ENCODE results near the gene ZNF678.
"Not testable (repeated sequence)": the region's sequence is repeated elsewhere in the genome, so short reads cannot be mapped to it uniquely, and the experiment has no call there.

The ZNF678 gene

DNA sequence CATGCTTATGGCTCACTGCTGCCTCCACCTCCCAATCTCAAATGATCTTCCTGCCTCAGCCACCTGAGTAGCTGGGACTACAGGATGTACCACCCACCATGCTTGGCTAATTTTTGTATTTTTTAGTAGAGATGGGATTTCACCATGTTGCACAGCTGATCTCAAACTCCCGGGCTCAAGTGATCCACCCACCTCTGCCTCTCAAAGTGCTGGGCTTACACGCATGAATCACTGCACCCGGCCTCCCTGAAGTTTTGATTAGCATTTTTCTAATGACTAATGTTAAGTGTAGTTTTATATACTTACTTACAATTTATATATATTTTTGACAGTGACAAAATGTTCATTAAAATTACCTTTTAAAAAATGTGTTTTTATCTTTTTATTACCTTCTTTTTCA, 41.1 kb downstream of the ZNF678 start:
- no peak for DNase-seq (ENCODE audit: low read depth)

DNA sequence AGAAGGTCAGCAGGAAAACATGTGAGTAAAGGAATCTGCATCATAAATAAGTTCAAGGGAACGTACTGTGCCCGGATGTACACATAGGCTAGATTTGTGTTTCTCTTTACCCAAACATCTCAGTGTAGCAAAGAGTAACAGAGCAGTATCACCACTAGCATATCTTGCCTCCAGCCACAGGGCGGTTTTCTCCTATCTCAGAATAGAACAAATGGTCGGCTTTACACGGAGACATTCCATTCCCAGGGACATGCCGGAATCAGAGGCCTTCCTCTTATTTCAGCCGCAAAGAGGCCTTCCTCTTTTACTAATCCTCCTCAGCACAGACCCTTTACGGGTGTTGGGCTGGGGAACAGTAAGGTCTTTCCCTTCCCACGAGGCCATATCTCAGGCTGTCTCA, 42.9 kb downstream of the ZNF678 start:
- DNase-seq (ENCODE audit: low read depth) = not testable (repeated sequence)

DNA sequence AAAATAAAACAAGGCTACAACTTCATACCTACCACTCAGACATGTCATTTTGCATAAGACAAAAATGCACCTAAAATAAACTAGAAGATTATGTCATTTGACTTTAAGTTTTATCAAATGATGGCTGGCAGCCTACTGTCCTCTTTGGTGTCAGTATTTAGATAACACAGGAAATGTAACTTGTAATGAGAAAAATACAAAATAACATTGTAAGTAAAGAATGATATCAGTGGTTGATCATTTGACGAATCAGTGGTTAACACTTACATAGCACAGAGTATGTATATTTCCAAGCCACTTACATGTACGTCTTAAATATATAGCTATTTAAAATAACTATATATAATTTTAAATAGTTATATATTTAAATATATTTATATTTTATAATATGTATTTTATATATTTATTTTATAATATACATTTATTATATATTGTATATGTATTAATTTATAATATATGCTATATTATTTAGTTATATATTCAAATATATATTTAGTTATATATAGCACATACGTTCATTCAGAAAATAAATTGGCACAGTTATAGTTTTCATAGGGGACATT, 44.1 kb downstream of the ZNF678 start:
- DNase-seq (ENCODE audit: low read depth) = no peak

DNA sequence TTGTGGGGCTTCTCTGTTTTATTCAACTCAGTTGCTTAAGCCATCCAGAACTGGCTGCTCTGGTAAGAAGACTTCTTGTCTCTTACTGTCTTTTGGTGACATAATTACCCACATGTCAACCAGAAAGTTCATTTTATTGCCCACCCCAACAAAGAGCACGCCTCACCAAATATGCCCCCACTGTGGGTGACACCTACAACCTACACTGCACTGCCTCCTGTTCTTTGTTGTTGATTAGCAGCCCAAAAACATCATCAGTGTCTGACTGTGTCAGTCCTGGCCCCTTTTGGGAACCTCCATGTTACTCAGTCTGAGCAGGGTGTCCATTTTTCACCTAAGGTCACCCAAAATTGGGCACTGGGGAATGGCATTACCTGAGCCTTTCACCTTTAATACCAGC, 49.3 kb downstream of the ZNF678 start:
- DNase-seq (ENCODE audit: low read depth) = no peak

DNA sequence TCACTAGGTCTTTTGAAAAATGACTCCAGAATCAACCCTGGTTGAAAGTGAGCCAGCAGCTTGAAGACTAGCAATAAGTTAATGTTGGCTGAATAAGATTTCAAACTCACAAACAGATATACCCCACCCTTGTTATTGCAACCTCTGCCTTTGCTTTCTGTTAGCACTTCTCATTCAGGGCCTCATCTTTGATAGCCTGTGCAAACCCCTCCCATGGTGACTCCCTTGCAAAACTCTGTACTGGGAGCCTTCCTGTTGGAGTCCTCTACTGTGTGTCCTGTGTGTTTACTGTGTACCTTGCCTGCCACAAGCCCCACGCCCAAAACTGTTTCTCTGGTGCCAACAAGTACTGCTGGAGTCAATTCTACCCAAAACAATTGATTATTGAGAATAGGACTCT, 50.2 kb downstream of the ZNF678 start:
- DNase-seq (ENCODE audit: low read depth) = no peak

DNA sequence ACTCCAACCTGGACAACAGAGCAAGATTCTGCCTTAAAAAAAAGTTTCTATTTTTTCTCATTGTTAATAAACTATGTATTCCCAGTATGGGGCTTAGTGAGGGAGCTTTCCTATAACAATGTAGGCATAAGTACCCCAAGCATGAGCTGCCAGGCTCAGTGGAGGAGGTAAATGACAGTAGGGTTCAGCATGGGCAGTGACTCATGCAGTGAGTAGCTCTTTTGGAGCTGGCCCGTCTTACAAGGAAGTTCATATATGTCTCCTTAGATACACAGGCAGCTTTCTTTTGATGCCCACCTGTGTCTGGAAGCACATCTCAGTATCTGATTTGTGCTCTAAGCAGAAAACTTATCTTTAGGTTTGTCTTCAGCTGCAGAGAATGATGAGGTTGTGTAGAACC, 57.9 kb downstream of the ZNF678 start:
- no peak for DNase-seq (ENCODE audit: low read depth)

DNA sequence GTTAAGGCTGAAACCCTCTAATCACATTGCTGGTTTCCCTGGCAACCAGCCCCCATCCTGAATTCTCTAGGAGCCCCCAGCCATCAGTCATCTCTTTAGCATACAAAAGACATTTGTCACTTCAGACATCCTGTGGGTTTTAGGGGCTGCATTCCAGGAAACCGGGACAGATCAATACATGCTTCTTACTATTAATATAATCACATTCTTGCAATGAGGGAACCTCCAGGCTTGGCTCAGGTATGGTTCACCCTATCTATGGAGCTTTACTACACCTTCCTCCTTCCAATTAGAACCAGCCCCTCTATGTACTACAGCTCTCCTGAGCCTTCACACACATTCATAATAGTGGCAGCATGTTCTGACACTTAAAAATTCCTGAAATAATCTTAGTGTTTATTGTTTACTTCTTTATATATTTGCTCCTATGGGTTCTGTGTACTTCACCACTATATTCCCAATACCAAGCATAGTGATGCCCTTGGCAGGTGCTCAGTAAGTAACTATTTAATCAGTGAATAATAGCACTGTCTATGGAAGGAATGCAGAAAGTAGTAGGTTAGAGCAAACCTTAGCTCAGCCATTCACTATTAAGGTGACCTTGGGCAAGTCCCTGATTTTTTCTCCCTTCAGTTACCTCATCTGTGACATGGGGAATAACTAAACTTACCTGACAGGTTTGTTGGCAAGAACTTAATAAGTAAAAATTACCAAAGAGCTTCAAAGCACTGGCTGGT, 59.6 kb downstream of the ZNF678 start:
- no peak for DNase-seq (ENCODE audit: low read depth)

DNA sequence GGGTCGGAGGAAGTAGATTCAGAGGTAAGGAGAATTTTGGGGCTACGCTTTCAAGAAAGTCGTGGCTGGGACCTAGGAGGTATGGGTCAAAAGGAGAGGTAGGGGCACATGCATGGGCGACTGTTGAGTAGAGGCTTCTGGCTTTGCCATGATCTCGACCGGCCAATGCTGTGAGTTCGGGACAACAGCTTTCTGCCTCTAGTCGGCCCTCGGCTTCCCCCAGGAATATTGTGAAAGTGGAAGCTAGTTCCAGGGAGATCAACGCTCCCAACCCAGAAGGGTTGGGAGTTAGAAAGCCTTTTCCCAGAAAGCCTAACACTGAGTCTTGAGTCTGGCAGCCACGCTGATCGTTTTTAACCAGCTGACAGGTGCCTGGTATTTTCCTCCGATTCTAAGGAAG, 69.0 kb downstream of the ZNF678 start:
- no peak for DNase-seq (ENCODE audit: low read depth)

DNA sequence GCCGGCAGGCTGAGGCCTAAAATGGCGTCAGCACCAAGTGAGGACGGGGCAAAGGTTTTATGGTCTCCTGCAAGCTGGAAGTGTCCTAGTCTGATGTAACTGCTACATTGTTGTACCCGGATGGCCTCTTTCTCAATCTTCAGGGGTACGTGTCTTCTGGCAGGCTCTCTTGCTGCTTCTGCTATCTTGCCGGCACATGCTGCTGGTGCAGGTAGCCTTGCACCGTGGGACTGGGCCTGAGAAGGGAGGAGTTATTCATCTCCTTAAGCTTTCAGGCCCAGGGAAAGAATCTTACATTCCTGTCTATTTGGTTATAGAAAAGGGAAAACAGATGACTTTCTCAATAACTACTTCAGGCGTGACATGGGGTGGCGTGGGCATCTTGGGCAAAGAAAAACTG, 72.2 kb downstream of the ZNF678 start:
- DNase-seq (ENCODE audit: low read depth) = no peak

DNA sequence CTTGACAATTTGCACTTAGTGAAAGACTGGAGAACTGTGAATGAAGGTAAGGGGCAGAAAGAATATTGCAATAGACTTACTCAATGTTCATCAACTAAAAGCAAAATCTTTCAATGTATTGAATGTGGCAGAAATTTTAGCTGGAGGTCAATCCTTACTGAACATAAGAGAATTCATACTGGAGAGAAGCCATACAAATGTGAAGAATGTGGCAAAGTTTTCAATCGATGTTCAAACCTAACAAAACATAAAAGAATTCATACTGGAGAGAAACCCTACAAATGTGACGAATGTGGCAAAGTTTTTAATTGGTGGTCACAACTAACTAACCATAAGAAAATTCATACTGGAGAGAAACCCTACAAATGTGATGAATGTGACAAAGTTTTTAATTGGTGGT, 91.1 kb downstream of the ZNF678 start:
- no peak for DNase-seq (ENCODE audit: low read depth)

DNA sequence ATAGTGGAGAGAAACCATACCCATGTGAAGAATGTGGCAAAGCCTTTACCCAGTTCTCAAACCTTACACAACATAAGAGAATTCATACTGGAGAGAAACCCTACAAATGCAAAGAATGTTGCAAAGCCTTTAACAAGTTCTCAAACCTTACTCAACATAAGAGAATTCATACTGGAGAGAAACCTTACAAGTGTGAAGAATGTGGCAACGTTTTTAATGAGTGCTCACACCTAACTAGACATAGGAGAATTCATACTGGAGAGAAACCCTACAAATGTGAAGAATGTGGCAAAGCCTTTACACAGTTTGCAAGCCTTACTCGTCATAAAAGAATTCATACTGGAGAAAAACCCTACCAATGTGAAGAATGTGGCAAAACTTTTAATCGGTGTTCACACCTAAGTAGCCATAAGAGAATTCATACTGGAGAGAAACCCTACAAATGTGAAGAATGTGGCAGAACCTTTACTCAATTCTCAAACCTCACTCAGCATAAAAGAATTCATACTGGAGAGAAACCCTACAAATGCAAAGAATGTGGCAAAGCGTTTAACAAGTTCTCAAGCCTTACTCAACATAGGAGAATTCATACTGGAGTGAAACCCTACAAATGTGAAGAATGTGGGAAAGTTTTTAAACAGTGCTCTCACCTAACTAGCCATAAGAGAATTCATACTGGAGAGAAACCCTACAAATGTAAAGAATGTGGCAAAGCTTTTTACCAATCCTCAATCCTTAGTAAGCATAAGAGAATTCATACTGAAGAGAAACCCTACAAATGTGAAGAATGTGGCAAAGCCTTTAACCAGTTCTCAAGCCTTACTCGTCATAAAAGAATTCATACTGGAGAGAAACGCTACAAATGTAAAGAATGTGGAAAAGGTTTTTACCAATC, 91.7 kb downstream of the ZNF678 start:
- DNase-seq (ENCODE audit: low read depth) = no peak

DNA sequence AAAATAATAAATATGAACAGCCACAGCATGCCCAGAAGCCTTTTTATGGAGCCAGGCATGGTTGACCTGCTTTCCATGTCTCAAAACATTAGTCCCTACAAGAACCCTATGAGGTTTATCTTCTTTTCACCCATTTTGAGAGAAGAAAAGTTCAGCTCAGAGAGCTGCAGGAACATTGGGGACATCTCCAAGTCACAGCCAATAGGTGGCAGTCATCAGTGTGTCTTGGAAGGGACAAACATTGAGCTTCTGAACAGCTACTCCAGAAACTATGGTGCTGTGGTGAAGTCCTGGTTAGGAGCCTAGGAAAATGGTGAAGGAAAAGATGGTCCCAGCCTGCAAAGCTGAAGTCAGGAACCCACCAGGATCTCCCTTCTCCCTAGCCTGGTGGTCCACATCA, 98.1 kb downstream of the ZNF678 start:
- no peak for DNase-seq (ENCODE audit: low read depth)

DNA sequence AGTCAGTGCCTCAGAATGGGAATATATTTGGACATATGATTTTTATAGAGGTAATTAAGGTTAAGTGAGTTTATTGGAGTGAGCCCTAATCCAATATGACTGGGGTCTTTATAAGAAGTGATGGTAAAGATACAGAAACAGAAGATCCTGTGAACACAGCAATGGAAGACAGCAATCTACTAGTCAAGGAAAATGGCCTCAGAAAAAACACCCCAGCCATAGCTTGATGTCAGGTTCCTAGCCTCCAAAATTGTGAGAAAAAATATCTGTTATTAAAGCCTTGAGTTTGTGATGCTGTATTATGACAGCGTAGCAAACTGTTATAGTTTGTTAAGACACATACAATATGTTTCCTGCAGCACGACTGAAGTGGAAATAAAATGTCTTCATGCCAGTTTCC, 99.6 kb downstream of the ZNF678 start:
- no peak for DNase-seq (ENCODE audit: low read depth)

DNA sequence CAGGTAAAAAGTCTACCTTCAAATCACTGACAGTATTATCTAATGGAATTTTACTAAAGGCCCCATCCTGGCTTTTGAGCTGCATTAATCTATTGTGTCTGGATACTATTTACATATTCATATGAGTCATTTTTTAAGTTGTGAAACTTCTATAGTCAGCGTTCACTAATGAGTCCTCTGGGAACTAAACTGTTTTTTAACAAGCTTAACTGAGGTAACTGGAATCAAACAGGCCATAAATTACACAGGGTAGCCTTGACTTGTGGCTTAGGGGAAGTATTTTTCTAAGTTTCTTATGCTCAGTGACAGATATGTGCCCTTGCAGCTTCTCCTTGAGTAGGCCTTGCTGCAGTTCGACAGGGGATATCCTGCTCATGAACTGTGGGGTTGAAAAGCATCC, 102.9 kb downstream of the ZNF678 start:
- no peak for DNase-seq (ENCODE audit: low read depth)

DNA sequence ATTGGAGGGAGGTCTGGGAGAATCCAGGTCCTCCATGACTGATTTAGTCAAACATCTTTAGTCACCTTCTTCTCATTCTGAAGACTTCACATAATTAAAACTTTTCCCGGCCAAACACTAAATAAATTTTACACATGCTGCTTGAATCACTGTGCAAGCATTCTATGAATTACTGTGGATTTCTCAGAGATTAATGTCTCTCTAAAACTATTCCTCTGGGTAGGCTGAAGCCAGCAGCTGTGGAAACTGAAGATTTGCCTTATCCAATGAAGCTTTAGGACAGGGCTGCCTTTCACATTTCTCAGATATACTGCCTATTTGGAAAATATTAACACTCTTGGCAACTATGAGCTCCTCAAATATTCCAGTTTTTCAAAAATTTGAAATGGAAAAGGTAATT, 110.1 kb downstream of the ZNF678 start:
- no peak for DNase-seq (ENCODE audit: low read depth)

DNA sequence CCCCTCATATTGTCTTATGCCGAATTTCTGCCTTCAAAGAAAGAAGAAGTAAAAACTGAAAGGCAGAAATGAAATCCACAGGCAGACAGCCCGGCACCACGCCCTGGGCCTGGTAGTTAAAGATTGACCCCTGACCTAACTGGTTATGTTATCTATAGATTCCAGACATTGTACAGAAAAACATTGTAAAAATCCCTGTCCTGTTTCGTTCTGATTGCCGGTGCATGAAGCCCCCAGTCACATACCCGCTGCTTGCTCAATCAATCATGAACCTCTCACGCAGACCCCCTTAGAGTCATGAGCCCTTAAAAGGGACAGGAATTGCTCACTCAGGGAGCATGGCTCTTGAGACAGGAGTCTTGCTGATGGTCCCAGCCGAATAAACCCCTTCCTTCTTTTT, 122.5 kb downstream of the ZNF678 start:
- DNase-seq (ENCODE audit: low read depth) = no peak

DNA sequence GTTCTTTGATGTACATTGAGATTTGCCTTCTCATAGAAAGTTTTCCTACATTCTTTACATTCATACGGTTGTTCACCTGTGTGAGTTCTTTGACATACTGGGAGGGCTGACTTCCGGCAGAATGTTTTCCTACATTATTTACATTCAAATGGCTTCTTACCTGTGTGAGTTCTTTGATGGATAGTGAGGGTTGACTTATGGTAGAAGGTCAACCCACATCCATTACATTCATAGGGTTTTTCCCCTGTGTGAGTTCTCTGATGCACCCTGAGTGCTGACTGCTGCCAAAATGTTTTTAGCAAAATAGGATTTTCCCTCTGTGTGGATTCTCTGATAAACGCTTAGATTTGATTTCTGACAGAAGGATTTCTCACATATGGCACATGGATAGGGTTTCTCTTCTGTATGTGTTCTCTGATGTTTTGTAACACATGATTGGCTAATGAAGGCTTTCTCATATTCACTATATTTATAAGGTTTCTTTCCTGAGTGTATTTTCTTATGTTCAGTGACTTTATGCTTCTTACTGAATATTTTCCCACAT, 134.0 kb downstream of the ZNF678 start:
- DNase-seq (ENCODE audit: low read depth) = no peak

DNA sequence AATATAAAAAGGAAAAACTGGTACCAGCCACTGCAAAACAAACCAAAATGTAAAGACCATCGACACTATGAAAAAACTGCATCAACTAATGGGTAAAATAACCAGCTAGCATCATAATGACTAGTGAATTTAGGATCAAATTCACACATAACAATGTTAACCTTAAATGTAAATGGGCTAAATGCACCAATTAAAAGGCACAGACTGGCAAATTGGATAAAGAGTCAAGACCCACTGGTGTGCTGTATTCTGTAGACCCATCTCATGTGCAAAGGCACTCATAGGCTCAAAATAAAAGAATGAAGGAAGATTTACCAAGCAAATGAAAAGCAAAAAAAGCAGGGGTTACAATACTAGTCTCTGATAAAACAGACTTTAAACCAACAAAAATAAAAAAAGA, 138.3 kb downstream of the ZNF678 start:
- DNase-seq (ENCODE audit: low read depth) = not testable (repeated sequence)

DNA sequence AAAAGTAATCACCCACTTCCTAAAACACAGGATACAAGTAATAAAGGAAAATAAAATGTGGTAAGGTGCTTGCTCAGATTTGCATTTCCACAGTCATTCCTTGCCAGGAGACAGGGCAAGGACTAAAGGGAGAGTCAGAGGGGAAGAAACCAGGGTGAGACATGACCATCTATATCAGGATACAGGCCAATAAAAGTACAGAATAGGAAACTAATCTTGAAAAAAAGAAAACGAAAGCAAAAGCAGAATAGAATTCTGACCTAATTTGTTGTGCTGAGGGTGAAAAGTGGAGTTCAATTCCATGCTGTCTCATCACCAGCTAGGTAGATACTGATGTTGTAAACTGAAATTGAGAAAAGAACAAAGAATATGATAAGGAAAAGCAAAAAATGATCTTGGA, 144.5 kb downstream of the ZNF678 start:
- DNase-seq (ENCODE audit: low read depth) = no peak

DNA sequence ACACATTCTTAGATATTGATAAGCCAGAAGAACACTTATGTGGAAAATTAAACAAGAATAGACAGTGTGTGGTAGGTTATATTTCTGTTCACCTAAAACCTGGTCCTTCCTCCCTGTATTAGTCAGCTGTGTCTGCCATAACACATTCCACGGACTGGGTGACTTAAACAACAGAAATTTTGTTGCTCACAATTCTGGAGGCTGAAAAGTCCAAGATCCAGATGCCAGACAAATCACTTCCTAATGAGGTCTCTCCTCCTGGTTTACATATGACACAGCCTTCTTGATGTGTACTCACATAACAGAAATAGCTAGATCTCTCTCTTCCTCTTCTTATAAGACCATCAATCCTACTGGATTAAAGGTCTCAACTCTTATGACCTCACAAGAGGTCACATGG, 146.1 kb downstream of the ZNF678 start:
- DNase-seq (ENCODE audit: low read depth) = no peak

DNA sequence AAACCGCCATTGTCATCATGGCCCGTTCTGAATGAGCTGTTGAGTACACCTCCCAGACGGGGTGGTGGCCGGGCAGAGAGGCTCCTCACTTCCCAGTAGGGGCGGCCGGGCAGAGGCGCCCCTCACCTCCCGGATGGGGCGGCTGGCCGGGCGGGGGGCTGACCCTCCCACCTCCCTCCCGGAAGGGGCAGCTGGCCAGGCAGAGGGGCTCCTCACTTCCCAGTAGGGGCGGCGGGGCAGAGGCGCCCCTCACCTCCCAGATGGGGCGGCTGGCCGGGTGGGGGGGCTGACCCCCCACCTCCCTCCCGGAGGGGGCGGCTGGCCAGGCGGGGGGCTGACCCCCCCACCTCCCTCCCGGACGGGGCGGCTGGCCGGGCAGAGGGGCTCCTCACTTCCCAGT, 147.1 kb downstream of the ZNF678 start:
- not testable (repeated sequence) for DNase-seq (ENCODE audit: low read depth)

DNA sequence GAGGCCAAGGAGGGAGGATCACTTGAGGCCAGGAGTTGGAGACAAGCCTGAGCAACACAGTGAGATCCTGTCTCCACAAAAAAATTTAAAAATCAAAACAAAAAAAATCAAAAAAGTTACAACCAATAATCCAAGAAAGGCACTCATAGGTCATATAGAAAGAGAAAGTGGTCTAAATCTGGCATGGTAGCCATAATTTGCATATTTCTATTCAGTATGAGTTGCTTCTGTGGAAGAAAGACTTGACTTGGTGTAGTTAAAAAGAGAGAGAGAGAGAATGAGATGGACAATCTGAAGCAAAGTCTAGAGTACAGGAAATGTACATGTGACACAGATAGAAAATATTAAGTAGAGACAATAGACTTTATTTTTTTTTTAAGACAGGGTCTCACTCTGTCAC, 149.3 kb downstream of the ZNF678 start:
- no peak for DNase-seq (ENCODE audit: low read depth)

DNA sequence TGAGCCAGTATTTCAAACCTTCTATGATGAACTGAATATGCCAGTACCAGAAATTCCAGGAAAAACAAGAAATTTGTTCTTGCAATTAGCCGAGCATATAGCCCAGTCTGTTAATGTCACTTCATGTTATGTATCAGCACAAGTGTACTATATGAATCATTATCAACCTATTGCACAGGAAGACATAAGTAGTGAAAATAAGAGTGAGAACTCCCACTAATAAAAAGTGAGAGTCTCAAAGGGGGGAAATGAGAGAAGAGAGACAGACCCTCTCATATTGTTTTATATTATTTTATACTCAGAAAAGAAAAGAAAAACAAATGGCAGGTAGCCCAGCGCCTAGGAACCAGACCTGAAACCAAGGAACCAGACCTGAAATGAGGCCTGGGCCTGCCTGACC, 155.6 kb downstream of the ZNF678 start:
- no peak for DNase-seq (ENCODE audit: low read depth)
